SJSA1 (cell line): ENCODE data around the gene NCAM1. TPM values are rescaled to one million over a fixed set of nuclear protein-coding genes. Genes with fewer than 3 reads are reported as not detected.

Source experiments
- DNase-seq, 2 experiments: peaks; one replicate each; pipeline ENCODE4 v3.0.0-alpha.2; 2015 to 2020; ENCODE audit warnings: low spot score in 2 of 2, low read depth in 1 of 2
- H3K27ac ChIP-seq: fragments of 250-450 bp; sonication (Bioruptor Pico); 2 replicates; pipeline ENCODE4 v1.5.1; 2020; ENCODE audit warnings: mild to moderate bottlenecking, moderate library complexity
- H3K27me3 ChIP-seq: fragments of 250-450 bp; sonication (Bioruptor Pico); replicated peaks from 2 replicates; pipeline ENCODE4 v1.5.1; 2020; ENCODE audit warnings: mild to moderate bottlenecking, moderate library complexity
- H3K36me3 ChIP-seq: fragments of 250-450 bp; sonication (Bioruptor Pico); 2 replicates; pipeline ENCODE4 v1.5.1; 2020; ENCODE audit warnings: mild to moderate bottlenecking
- H3K4me1 ChIP-seq: fragments of 250-450 bp; sonication (Bioruptor Pico); replicated peaks from 2 replicates; pipeline ENCODE4 v1.6.1; 2021; ENCODE audit warnings: mild to moderate bottlenecking
- H3K4me3 ChIP-seq: fragments of 250-450 bp; sonication (Bioruptor Pico); 2 replicates; pipeline ENCODE4 v1.5.1; 2020; ENCODE audit warnings: mild to moderate bottlenecking
- H3K9me3 ChIP-seq: fragments of 250-450 bp; sonication (Bioruptor Pico); replicated peaks from 2 replicates; pipeline ENCODE4 v1.5.1; 2020; ENCODE audit warnings: mild to moderate bottlenecking
- total RNA-seq: library from RNA; depleted of rRNA; stranded (reverse); fragments of >200 nt; shearing (Covaris generic); gene quantifications from 2 replicates; pipeline ENCODE4 v1.2.3, GENCODE V29; 2014

NCAM1 gene
- total RNA-seq, 1 experiment from 2014 or later = 23.7 TPM

GRCh38 chr11:113240790-113241635, 279.8 kb downstream of the NCAM1 start:
- Histone ChIP-seq H3K36me3 (no peaks in the 10 kb centered on the region), H3K4me1 (peaks cover 14% of the 10 kb centered on the region), H3K4me3 (no peak overlapping the region), H3K27me3 (no peaks in the 10 kb centered on the region), H3K27ac (no peak overlapping the region), H3K9me3 (no peaks in the 10 kb centered on the region)
- peak in 1 of 2 experiments; percentile 22 for DNase-seq

- no peak overlapping the region for H3K27ac ChIP-seq
- no peaks in the 10 kb centered on the region for H3K36me3 ChIP-seq
- peak in 1 of 2 experiments; percentile 23 for DNase-seq
Observed at GRCh38 chr11:113241636-113242054, 280.4 kb downstream of the NCAM1 start.

GRCh38 chr11:113242060-113242459, 280.8 kb downstream of the NCAM1 start:
- no peak for DNase-seq
- Histone ChIP-seq H3K27ac (no peak overlapping the region), H3K9me3 (no peaks in the 10 kb centered on the region), H3K4me1 (peaks cover 14% of the 10 kb centered on the region), H3K27me3 (no peaks in the 10 kb centered on the region), H3K36me3 (no peaks in the 10 kb centered on the region), H3K4me3 (no peak overlapping the region)

More at GRCh38 chr11:113241636-113242054, 280.4 kb downstream of the NCAM1 start:
- H3K9me3 ChIP-seq = no peaks in the 10 kb centered on the region
- H3K27me3 ChIP-seq = no peaks in the 10 kb centered on the region
- peaks cover 14% of the 10 kb centered on the region for H3K4me1 ChIP-seq
- no peak overlapping the region for H3K4me3 ChIP-seq

- H3K4me1 ChIP-seq = peaks cover 14% of the 10 kb centered on the region
- H3K4me3 ChIP-seq = no peak overlapping the region
- H3K27me3 ChIP-seq = no peaks in the 10 kb centered on the region
- DNase-seq = no peak
- H3K9me3 ChIP-seq = no peaks in the 10 kb centered on the region
- H3K27ac ChIP-seq = no peak overlapping the region
- H3K36me3 ChIP-seq = no peaks in the 10 kb centered on the region
Observed at GRCh38 chr11:113242767-113243397, 281.7 kb downstream of the NCAM1 start.

- no peak overlapping the region for H3K27ac ChIP-seq
- DNase-seq = no peak
- H3K27me3 ChIP-seq = no peaks in the 10 kb centered on the region
- H3K4me1 ChIP-seq = peaks cover 14% of the 10 kb centered on the region
- no peaks in the 10 kb centered on the region for H3K9me3 ChIP-seq
- H3K4me3 ChIP-seq = no peak overlapping the region
- H3K36me3 ChIP-seq = no peaks in the 10 kb centered on the region
Observed at GRCh38 chr11:113243696-113244095, 282.5 kb downstream of the NCAM1 start.

- no peaks in the 10 kb centered on the region for H3K9me3 ChIP-seq
- DNase-seq = no peak
- H3K4me3 ChIP-seq = no peak overlapping the region
- no peaks in the 10 kb centered on the region for H3K27me3 ChIP-seq
- H3K36me3 ChIP-seq = no peaks in the 10 kb centered on the region
- no peak overlapping the region for H3K27ac ChIP-seq
- H3K4me1 ChIP-seq = peaks cover 14% of the 10 kb centered on the region
Observed at GRCh38 chr11:113245216-113245615, 284.0 kb downstream of the NCAM1 start.

- no peak overlapping the region for H3K27ac ChIP-seq
- no peak overlapping the region for H3K4me3 ChIP-seq
- no peak for DNase-seq
- no peaks in the 10 kb centered on the region for H3K36me3 ChIP-seq
- H3K27me3 ChIP-seq = no peaks in the 10 kb centered on the region
- 0 out of 2 replicates have a peak, but pooled peaks cover 3% of the 10 kb centered on the region for H3K4me1 ChIP-seq
- H3K9me3 ChIP-seq = no peaks in the 10 kb centered on the region
Observed at GRCh38 chr11:113247221-113247620, 286.0 kb downstream of the NCAM1 start.

GRCh38 chr11:113247966-113248365, 286.7 kb downstream of the NCAM1 start:
- DNase-seq = no peak
- H3K4me3 ChIP-seq = no peak overlapping the region
- no peaks in the 10 kb centered on the region for H3K9me3 ChIP-seq
- H3K27me3 ChIP-seq = no peaks in the 10 kb centered on the region
- H3K4me1 ChIP-seq = 0 out of 2 replicates have a peak, but pooled peaks cover under 1% of the 10 kb centered on the region
- no peaks in the 10 kb centered on the region for H3K36me3 ChIP-seq
- H3K27ac ChIP-seq = no peak overlapping the region

GRCh38 chr11:113248702-113249490, 287.7 kb downstream of the NCAM1 start:
- Histone ChIP-seq H3K9me3 (no peaks in the 10 kb centered on the region), H3K27ac (no peak overlapping the region), H3K36me3 (no peaks in the 10 kb centered on the region), H3K4me3 (no peak overlapping the region), H3K27me3 (no peaks in the 10 kb centered on the region), H3K4me1 (no peaks in the 10 kb centered on the region)
- no peak for DNase-seq

- H3K27me3 ChIP-seq = no peaks in the 10 kb centered on the region
- H3K9me3 ChIP-seq = no peaks in the 10 kb centered on the region
- H3K27ac ChIP-seq = no peak overlapping the region
- no peak overlapping the region for H3K4me3 ChIP-seq
- DNase-seq = no peak
- no peaks in the 10 kb centered on the region for H3K36me3 ChIP-seq
- H3K4me1 ChIP-seq = no peaks in the 10 kb centered on the region
Observed at GRCh38 chr11:113249491-113249763, 288.2 kb downstream of the NCAM1 start.

- Histone ChIP-seq H3K4me1 (no peaks in the 10 kb centered on the region), H3K9me3 (no peaks in the 10 kb centered on the region), H3K36me3 (no peaks in the 10 kb centered on the region), H3K27ac (no peak overlapping the region), H3K4me3 (no peak overlapping the region), H3K27me3 (no peaks in the 10 kb centered on the region)
- DNase-seq = no peak
Observed at GRCh38 chr11:113249786-113250185, 288.6 kb downstream of the NCAM1 start.

- Histone ChIP-seq H3K9me3 (no peaks in the 10 kb centered on the region), H3K27me3 (no peaks in the 10 kb centered on the region), H3K4me1 (no peaks in the 10 kb centered on the region), H3K36me3 (no peaks in the 10 kb centered on the region), H3K27ac (no peak overlapping the region), H3K4me3 (no peak overlapping the region)
- no peak for DNase-seq
Observed at GRCh38 chr11:113251281-113251680, 290.1 kb downstream of the NCAM1 start.

- no peak overlapping the region for H3K27ac ChIP-seq
- H3K4me1 ChIP-seq = no peaks in the 10 kb centered on the region
- H3K36me3 ChIP-seq = no peaks in the 10 kb centered on the region
- no peaks in the 10 kb centered on the region for H3K27me3 ChIP-seq
- H3K4me3 ChIP-seq = no peak overlapping the region
- no peak for DNase-seq
- H3K9me3 ChIP-seq = no peaks in the 10 kb centered on the region
Observed at GRCh38 chr11:113253406-113253805, 292.2 kb downstream of the NCAM1 start.

- no peaks in the 10 kb centered on the region for H3K4me1 ChIP-seq
- DNase-seq = no peak
- H3K27me3 ChIP-seq = no peaks in the 10 kb centered on the region
- no peak overlapping the region for H3K27ac ChIP-seq
- H3K9me3 ChIP-seq = no peaks in the 10 kb centered on the region
- H3K36me3 ChIP-seq = no peaks in the 10 kb centered on the region
- H3K4me3 ChIP-seq = no peak overlapping the region
Observed at GRCh38 chr11:113255096-113255495, 293.9 kb downstream of the NCAM1 start.
